GM04504 (cell line): ENCODE measurements around the gene BANK1.
A peak's percentile ranks its signal among the peaks of the same experiment; 100 is the strongest.

Source experiments
- DNase-seq: peaks from one replicate; pipeline ENCODE4 v3.0.0-alpha.2; 2012; ENCODE audit warnings: low read depth

BANK1 gene, protein sequence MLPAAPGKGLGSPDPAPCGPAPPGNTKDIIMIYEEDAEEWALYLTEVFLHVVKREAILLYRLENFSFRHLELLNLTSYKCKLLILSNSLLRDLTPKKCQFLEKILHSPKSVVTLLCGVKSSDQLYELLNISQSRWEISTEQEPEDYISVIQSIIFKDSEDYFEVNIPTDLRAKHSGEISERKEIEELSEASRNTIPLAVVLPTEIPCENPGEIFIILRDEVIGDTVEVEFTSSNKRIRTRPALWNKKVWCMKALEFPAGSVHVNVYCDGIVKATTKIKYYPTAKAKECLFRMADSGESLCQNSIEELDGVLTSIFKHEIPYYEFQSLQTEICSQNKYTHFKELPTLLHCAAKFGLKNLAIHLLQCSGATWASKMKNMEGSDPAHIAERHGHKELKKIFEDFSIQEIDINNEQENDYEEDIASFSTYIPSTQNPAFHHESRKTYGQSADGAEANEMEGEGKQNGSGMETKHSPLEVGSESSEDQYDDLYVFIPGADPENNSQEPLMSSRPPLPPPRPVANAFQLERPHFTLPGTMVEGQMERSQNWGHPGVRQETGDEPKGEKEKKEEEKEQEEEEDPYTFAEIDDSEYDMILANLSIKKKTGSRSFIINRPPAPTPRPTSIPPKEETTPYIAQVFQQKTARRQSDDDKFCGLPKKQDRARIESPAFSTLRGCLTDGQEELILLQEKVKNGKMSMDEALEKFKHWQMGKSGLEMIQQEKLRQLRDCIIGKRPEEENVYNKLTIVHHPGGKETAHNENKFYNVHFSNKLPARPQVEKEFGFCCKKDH

GRCh38 chr4:101790521-101791181 is at the start of gene BANK1:
Gene BANK1 (plus strand): TSS chr4:101790730. CDS start chr4:101790881, 151 bp downstream.
- no peak for DNase-seq

DNA sequence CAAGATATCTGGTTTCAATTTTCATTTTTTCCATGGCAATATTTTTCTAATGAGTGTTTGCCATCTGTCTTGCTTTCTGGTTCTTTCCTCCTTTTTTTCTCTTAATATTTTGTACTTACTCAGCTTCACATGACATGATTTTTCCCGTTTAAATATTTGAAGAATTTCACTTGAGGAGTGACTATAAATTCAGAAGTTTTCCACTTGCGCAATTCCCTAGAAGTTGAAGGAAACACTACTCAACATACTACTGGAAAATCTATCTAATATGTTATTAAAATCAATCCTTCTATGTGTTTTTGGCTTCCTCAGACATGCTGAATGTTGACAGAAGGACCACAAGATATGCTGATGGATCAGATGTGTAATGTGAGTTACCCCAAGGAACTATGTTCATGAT is 36.8 kb upstream of the BANK1 start:
- peak; percentile 27 for DNase-seq

- no peak for DNase-seq
Measured at GRCh38 chr4:101756181-101756580, 34.3 kb upstream of the BANK1 start.

- DNase-seq, result no peak
Measured at GRCh38 chr4:101761405-101761804, 29.1 kb upstream of the BANK1 start.

- no peak for DNase-seq
Measured at GRCh38 chr4:101762025-101762424, 28.5 kb upstream of the BANK1 start.

DNA sequence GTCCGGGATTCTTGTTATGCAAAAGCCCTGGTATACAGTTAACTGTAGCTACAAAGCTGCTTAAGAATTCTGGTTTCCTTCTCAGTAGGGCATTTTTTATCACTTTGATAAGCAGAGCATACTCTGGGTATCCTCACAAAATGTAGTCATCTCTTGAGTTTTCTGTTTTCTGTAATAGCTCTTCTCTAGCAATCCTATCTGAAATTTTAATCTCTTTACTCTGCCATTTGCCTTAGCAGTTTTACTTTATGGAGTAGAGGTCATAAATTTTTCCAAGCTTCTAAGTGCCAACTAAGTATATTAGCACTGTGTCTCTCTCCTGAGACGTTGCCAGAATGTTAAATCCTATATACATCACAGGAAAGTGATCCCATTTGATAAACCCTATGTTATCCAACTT is 28.0 kb upstream of the BANK1 start:
- no peak for DNase-seq

- no peak for DNase-seq
Measured at GRCh38 chr4:101763576-101763975, 27.0 kb upstream of the BANK1 start.

DNA sequence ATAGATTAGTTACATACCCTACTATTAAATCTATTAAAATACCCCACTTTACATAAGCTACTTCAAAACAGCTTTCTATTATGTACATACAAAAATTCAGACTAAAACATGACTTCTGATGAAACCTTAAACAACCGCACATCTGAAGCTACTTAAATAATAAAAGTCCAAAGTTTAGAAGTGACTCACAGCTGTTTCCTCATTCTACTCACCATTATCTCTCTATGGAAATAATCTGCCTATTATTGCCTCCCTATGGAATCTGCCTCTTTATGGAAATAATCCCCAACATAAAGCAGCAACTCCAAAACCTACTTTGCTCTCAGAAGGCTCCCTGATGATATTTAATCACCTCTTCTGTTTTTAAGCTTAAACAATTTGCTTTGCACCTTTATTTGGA is 15.7 kb upstream of the BANK1 start:
- no peak for DNase-seq

DNA sequence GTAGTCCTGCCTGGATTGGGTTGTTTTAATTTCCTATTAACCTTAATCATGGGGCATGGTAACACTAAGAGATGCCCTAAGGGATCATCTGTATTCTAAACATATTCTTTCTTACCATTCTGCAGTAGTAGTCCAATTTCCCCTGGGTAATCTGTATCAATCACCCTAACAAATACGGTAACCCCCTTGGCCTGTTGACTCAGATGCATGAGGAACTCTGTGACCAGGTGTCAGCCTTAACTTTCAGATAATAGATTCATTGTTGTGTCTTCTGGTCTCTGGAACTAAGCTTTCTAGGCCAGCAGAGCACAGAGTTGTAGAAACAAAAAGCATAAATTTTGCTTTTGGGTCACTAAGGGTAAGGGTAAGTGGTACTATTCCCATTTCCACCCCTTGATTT is 13.1 kb upstream of the BANK1 start:
- no peak for DNase-seq

- DNase-seq, result no peak
Measured at GRCh38 chr4:101780284-101780683, 10.2 kb upstream of the BANK1 start.

DNA sequence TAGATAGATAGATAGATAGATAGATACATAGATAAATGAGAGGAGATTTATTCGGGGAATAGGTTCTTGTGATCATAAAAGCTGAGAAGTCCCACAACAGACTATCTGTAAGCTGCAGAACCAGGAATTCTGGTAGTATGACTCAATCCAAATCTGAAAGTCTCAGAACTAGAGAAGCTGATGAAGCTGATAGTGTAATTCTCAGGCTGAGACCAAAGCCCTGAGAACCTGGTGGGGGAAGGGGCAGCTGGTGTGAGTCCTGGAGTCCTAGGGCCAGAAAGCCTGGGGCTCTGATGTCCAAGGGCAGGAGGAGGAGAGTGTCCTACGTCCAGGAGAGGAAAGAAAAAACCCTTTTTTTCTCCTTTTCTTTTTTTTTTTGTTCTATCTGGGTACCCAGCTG is 8.0 kb upstream of the BANK1 start:
- DNase-seq, result no peak

DNA sequence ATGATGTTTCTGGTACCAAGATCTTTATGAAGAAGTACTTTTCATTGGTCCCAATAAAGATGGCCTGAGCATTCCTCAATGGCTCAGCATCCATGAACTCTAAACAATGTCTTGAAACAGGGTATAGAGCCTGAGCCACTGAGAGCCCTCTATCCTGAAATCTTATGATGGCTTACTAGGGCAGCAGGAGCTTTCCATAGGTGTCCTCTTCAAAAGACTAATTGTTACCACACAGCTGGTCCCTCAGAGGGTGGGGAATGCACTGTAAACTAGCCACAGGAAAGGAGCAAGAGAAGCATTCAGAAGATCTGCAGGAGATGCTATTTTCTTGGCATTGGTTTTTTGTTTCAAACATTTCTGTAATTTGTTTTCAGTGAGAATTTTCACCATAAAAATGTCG is 5.6 kb upstream of the BANK1 start:
- no peak for DNase-seq

DNA sequence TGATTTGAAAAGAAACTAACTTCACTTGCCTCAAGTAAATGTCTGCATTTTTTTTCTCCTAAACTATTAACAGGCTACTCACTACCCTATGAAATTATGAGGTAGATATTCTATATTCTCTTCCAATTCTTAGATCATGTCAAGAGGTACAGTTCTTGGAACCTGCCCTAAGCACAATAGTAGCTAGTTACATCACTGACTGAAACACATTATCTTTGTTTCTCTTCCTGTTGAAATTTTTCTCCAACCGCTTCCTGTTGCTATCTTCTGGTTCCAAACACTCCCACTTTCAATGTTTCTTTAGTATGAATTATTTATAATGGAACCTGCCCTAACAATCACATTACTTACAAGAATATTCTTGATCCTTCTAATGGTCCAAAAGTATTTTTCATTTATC is 5.0 kb upstream of the BANK1 start:
- no peak for DNase-seq

- DNase-seq, result no peak
Measured at GRCh38 chr4:101787701-101788316, 2.7 kb upstream of the BANK1 start.

DNA sequence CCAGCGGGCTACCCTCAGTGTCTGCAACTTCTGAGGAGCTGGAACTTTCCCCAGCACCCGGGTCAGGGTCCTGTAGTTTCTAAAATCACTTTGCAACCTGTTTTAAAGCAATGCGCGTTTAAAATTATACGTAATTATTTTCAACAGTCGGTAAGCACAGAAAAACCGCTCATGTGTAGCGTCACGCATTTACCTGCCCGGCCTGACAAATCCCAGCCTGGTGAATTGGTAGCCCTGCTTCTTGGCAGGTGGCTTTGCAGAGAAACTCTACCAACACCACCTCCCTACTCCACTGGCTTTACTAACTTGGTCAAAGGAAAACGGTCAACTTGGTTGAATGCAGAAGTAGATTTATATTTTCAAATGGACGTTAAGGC is 640 bp downstream of the BANK1 start:
- no peak for DNase-seq

DNA sequence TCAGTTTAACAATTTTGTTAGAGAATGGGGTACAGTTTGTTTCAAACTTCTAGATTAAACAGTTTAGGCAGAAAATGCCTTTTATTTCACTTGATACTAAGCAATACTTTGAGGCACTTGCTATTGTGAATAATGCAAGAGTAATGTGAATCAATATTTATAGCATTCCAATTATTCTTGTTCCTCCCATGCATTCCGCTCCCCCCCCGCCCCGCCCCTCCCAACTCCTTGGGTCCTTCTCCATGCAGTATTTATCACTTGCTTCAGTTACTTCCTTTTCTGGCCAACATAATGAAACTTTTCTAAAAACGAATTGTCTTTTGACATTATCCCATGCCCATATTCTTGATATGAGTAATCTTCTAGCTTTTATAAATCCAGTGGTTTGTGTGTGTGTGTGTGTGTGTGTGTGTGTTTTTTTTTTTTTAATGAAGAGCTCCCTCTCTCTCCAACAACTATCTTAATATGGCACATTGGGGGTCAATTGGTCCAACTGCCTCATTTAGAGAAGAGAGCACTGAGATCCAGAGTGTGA is 1.6 kb downstream of the BANK1 start:
- DNase-seq, result no peak

DNA sequence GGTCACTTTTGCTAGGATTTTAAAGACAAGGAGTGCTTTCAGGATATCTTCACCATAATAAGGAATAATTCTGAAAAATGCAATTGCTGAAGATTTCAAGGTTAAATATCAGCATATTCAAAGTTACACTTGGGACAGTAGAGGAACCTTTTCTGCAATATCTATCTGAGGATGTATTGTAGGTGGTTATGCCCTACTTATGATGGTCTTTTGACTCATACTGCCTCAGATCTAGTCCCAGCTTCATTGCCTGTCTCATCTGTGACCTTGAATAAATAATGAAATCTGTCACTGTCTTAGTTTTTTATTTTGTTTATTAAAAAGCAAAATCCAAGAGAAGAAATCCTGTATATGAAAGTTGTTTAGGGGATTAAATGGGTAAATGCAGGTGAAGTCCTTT is 2.9 kb downstream of the BANK1 start:
- no peak for DNase-seq

DNA sequence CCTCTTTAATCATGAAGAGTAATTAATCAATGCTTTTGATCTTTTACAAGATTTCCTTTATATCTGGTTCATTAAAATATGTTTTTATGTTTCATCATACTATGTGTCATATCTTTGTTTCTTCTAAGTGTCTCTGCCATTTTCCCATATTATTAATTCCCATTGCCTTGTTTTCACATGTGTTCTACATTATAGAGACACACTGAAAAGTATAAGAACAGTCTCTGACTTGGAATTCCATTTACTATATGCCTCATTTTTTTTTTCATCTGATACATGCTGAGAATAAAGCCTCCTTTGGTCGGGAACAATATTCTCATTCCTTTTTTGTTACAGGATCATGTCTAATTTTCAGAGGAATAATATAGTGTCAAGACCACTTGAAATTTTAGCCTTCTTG is 4.3 kb downstream of the BANK1 start:
- DNase-seq, result no peak

GRCh38 chr4:101795704-101796103 is 5.2 kb downstream of the BANK1 start:
- DNase-seq, result no peak

DNA sequence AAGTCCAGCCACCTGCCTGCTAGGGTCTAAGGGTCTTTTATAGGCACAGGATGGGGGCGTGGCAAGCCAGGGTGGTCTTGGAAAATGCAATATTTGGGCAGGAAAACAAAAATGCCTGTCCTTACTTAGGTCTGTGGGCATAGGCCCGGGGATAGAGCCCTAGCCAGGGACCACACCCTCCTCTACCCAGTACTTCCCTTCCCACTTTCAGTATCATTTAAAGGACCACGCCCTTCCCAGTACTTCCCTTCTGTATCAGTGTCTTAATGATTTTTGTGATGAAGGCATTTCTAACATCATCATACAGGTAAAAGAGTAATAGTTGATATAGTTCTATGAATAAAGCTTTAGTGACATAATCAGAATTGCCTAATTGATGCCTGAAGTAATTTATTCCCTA is 11.4 kb downstream of the BANK1 start:
- no peak for DNase-seq

DNA sequence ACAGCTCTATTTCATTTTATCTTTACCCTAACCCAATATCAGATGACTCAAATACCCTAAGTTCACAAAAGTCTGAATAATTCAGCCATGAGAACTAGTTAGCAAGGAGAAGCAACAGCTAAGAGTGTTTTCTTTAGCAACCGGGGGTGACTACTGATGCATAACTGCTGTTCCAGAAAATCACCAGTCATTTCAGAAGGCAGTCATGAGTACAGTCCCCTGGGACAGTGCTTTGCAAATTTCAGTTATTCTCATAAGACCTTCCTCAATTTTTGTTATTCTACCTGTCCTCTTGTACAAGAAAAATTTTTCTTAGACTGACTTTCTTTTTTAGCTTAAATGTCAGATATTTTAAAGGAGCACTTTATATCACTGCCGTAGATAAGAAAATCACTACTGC is 16.4 kb downstream of the BANK1 start:
- no peak for DNase-seq

GRCh38 chr4:101807351-101807750 is 16.8 kb downstream of the BANK1 start:
- DNase-seq, result no peak
